Measurements from ENCODE around the gene MROH2A. TPM values are rescaled to one million over a fixed set of nuclear protein-coding genes. Genes with fewer than 3 reads are reported as not detected.
A peak's percentile ranks its signal among the peaks of the same experiment; 100 is the strongest.
"Not testable (repeated sequence)": the region's sequence is repeated elsewhere in the genome, so short reads cannot be mapped to it uniquely, and the experiment has no call there.

The MROH2A gene
- total and polyA plus RNA-seq, 8 donors, result 1.1 to 4.0 (median 1.4) TPM; not detected in 5

- DNase-seq, result no peak
- WGBS, 5 donors, result 94 to 100% (median 97%) methylated on average over 11 of the region's 11 CpGs
- intact Hi-C loops (cut with DNase I; ENCODE audit: low total_unique reads), result no loop called here
- H3K4me3 ChIP-seq, result no peak overlapping the region
- peaks cover 0 to 15% (median 11%) of the 10 kb centered on the region in 4 donors for H3K9me3 ChIP-seq
- H3K27me3 ChIP-seq, result peaks cover 0 to 5% (median 0%) of the 10 kb centered on the region in 3 donors
- TF ChIP-seq EP300 (IDR thresholded peaks at IDR 0.05) (no peak), CTCF (IDR thresholded peaks at IDR 0.05) (no peak), POLR2A (IDR thresholded peaks at IDR 0.05) (no peak), POLR2AphosphoS5 (IDR thresholded peaks at IDR 0.05) (no peak)
- H3K36me3 ChIP-seq, result no peaks in the 10 kb centered on the region
- H3K4me1 ChIP-seq, result peaks cover 0 to 8% (median 0%) of the 10 kb centered on the region in 4 donors
- H3K27ac ChIP-seq, result no peak overlapping the region
Measured at GRCh38 chr2:233866479-233866878, 88.3 kb downstream of the MROH2A start.

- peaks cover 0 to 15% (median 11%) of the 10 kb centered on the region in 4 donors for H3K9me3 ChIP-seq
- TF ChIP-seq CTCF (IDR thresholded peaks at IDR 0.05), result no peak
- TF ChIP-seq POLR2AphosphoS5 (IDR thresholded peaks at IDR 0.05), result peak in 2 of 3 donors; percentile 14 to 40
- H3K27me3 ChIP-seq, result peaks cover 0 to 6% (median 0%) of the 10 kb centered on the region in 3 donors
- no peaks in the 10 kb centered on the region for H3K36me3 ChIP-seq
- peaks cover 0 to 8% (median 0%) of the 10 kb centered on the region in 4 donors for H3K4me1 ChIP-seq
- peak within 1 kb of the TSS; percentile 42 to 60 (median 49) for H3K4me3 ChIP-seq
- peak; percentile 51 to 87 for DNase-seq
- peak within 1 kb of the TSS in 3 of 5 donors; percentile 50 to 61 (median 56) for H3K27ac ChIP-seq
- intact Hi-C loops (cut with DNase I; ENCODE audit: low total_unique reads), result no loop called here
- WGBS, 5 donors, result 6 to 12% (median 10%) methylated on average over 50 of the region's 50 CpGs
Measured at GRCh38 chr2:233867993-233868532, 89.9 kb downstream of the MROH2A start, which contains the start of gene MSL3B. Gene MSL3B, minus strand, starts transcription at chr2:233868386.

- no peak overlapping the region for H3K4me3 ChIP-seq
- peaks cover 0 to 8% (median 0%) of the 10 kb centered on the region in 4 donors for H3K4me1 ChIP-seq
- H3K9me3 ChIP-seq, result peaks cover 0 to 15% (median 8%) of the 10 kb centered on the region in 4 donors
- no peak for DNase-seq
- peaks cover 0 to 19% (median 0%) of the 10 kb centered on the region in 3 donors for H3K27me3 ChIP-seq
- H3K36me3 ChIP-seq, result no peaks in the 10 kb centered on the region
- WGBS, 5 donors, result 58 to 68% (median 64%) methylated on average over 4 of the region's 4 CpGs
- H3K27ac ChIP-seq, result no peak overlapping the region
- intact Hi-C loops (cut with DNase I; ENCODE audit: low total_unique reads), result no loop called here
- no peak for TF ChIP-seq POLR2AphosphoS5 (IDR thresholded peaks at IDR 0.05)
- no peak for TF ChIP-seq CTCF (IDR thresholded peaks at IDR 0.05)
- no peak for TF ChIP-seq EP300 (IDR thresholded peaks at IDR 0.05)
Measured at GRCh38 chr2:233871432-233871831, 93.3 kb downstream of the MROH2A start.

GRCh38 chr2:233872125-233872524 lies 94.0 kb downstream of the MROH2A start:
- WGBS, 5 donors, result 37 to 53% (median 46%) methylated on average over 2 of the region's 2 CpGs
- H3K27ac ChIP-seq; intact Hi-C loops (cut with DNase I; ENCODE audit: low total_unique reads); H3K4me1 ChIP-seq; H3K36me3 ChIP-seq; H3K4me3 ChIP-seq; DNase-seq: not testable (repeated sequence)
- Histone ChIP-seq H3K9me3 (peaks cover 0 to 15% (median 8%) of the 10 kb centered on the region in 4 donors), H3K27me3 (peaks cover 0 to 19% (median 0%) of the 10 kb centered on the region in 3 donors)

- TF ChIP-seq POLR2A (IDR thresholded peaks at IDR 0.05) (no peak), POLR2AphosphoS5 (IDR thresholded peaks at IDR 0.05) (no peak), CTCF (IDR thresholded peaks at IDR 0.05) (no peak), EP300 (IDR thresholded peaks at IDR 0.05) (no peak)
- no peak overlapping the region for H3K4me3 ChIP-seq
- H3K4me1 ChIP-seq, result no peaks in the 10 kb centered on the region
- H3K9me3 ChIP-seq, result peaks cover 0 to 28% (median 22%) of the 10 kb centered on the region in 4 donors
- DNase-seq, result no peak
- H3K27me3 ChIP-seq, result peaks cover 0 to 10% (median 0%) of the 10 kb centered on the region in 3 donors
- no peak overlapping the region for H3K27ac ChIP-seq
- H3K36me3 ChIP-seq, result no peaks in the 10 kb centered on the region
- intact Hi-C loops (cut with DNase I; ENCODE audit: low total_unique reads), result no loop called here
Measured at GRCh38 chr2:233882353-233882752, 104.2 kb downstream of the MROH2A start.

Data from stomach (tissue), 9 donors.